Liver (tissue), 9 donors: ENCODE data around the gene SYNDIG1. TPM values are rescaled to one million over a fixed set of nuclear protein-coding genes. Genes with fewer than 3 reads are reported as not detected.
A peak's percentile ranks its signal among the peaks of the same experiment; 100 is the strongest.

Source experiments
- DNase-seq: peaks from one replicate; pipeline ENCODE4 v3.0.0-alpha.2; 2017; ENCODE audit warnings: low spot score
- H3K27ac ChIP-seq, 2 donors: one replicate each; pipeline ENCODE4 v1.7.0; 2013; ENCODE audit warnings: inconsistent platforms in 2 of 2, low read length in 2 of 2, control low read depth in 1 of 2, low read depth in 1 of 2, mild to moderate bottlenecking in 1 of 2
- H3K27me3 ChIP-seq, 4 donors: one replicate each; pipeline versions ENCODE4 v1.6.1 to v1.7.0; 2013; ENCODE audit warnings: low read length in 3 of 4, inconsistent platforms in 1 of 4, mild to moderate bottlenecking in 1 of 4, moderate library complexity in 1 of 4; ENCODE audit not compliant: control insufficient read depth in 4 of 4, insufficient read depth in 4 of 4
- H3K36me3 ChIP-seq, 4 donors: one replicate each; pipeline versions ENCODE4 v1.6.1 to v1.7.0; 2013; ENCODE audit warnings: low read length in 3 of 4, mild to moderate bottlenecking in 3 of 4, low read depth in 1 of 4, moderate library complexity in 1 of 4; ENCODE audit not compliant: control insufficient read depth in 4 of 4, insufficient read depth in 3 of 4
- H3K4me1 ChIP-seq, 4 donors: one replicate each; pipeline versions ENCODE4 v1.6.1 to v1.7.0; 2013; ENCODE audit warnings: low read length in 3 of 4, mild to moderate bottlenecking in 3 of 4, moderate library complexity in 1 of 4; ENCODE audit not compliant: control insufficient read depth in 4 of 4, insufficient read depth in 4 of 4
- H3K4me3 ChIP-seq, 3 donors: one replicate each; pipeline versions ENCODE4 v1.6.1 to v1.7.0; 2013; ENCODE audit warnings: low read length in 3 of 3, control low read depth in 1 of 3, low read depth in 1 of 3, mild to moderate bottlenecking in 1 of 3
- H3K9ac ChIP-seq, 2 donors: one replicate each; pipeline ENCODE4 v1.7.0; 2013; ENCODE audit warnings: low read length in 2 of 2, mild to moderate bottlenecking in 2 of 2, moderate library complexity in 2 of 2, control low read depth in 1 of 2, low read depth in 1 of 2
- H3K9me3 ChIP-seq, 4 donors: one replicate each; pipeline versions ENCODE4 v1.6.1 to v1.7.0; 2013; ENCODE audit warnings: low read length in 3 of 4; ENCODE audit not compliant: control insufficient read depth in 4 of 4
- ATF3 ChIP-seq: IDR thresholded peaks from 2 replicates; pipeline ENCODE4 v1.6.1; 2016; ENCODE audit warnings: antibody characterized with exemption
- CTCF ChIP-seq: fragments of 150-350 bp; IDR thresholded peaks from 2 replicates; pipeline ENCODE4 v1.5.1; 2017; ENCODE audit warnings: improper control_type of control experiment, low read depth, low read length; ENCODE audit not compliant: missing input control
- EGR1 ChIP-seq, 2 donors: IDR thresholded peaks; 2 replicates each; pipeline ENCODE4 v1.6.1; 2016 to 2018; ENCODE audit warnings: antibody characterized with exemption in 2 of 2, low read depth in 2 of 2
- FOXA1 ChIP-seq: IDR thresholded peaks from 2 replicates; pipeline ENCODE4 v1.6.1; 2016; ENCODE audit warnings: antibody characterized with exemption
- GABPA ChIP-seq, 2 donors: IDR thresholded peaks in 1 of 2; conservative IDR thresholded peaks in 1 of 2; 2 replicates each; pipeline ENCODE4 v1.6.1; 2016; ENCODE audit warnings: antibody characterized with exemption in 2 of 2, mild to moderate bottlenecking in 1 of 2, moderate library complexity in 1 of 2
- HNF4A ChIP-seq, 2 donors: conservative IDR thresholded peaks; 2 replicates each; pipeline ENCODE4 v1.6.1; 2016; ENCODE audit warnings: antibody characterized with exemption in 2 of 2, mild to moderate bottlenecking in 2 of 2
- HNF4G ChIP-seq: IDR thresholded peaks from 2 replicates; pipeline ENCODE4 v1.6.1; 2016; ENCODE audit warnings: antibody characterized with exemption
- JUND ChIP-seq, 2 donors: IDR thresholded peaks; 2 replicates each; pipeline ENCODE4 v1.6.1; 2016; ENCODE audit warnings: antibody characterized with exemption in 2 of 2
- MAX ChIP-seq: IDR thresholded peaks from 2 replicates; pipeline ENCODE4 v1.6.1; 2016; ENCODE audit warnings: antibody characterized with exemption
- NR2F2 ChIP-seq: IDR thresholded peaks from 2 replicates; pipeline ENCODE4 v1.6.1; 2016; ENCODE audit warnings: antibody characterized with exemption
- RAD21 ChIP-seq, 2 donors: IDR thresholded peaks; 2 replicates each; pipeline ENCODE4 v1.6.1; 2016; ENCODE audit warnings: antibody characterized with exemption in 2 of 2, mild to moderate bottlenecking in 2 of 2
- REST ChIP-seq: IDR thresholded peaks from 2 replicates; pipeline ENCODE4 v1.6.1; 2016; ENCODE audit warnings: antibody characterized with exemption, mild to moderate bottlenecking
- RXRA ChIP-seq, 2 donors: IDR thresholded peaks; 2 replicates each; pipeline ENCODE4 v1.6.1; 2017 to 2018; ENCODE audit warnings: antibody characterized with exemption in 2 of 2, mild to moderate bottlenecking in 1 of 2
- SP1 ChIP-seq: IDR thresholded peaks from 2 replicates; pipeline ENCODE4 v1.6.1; 2018; ENCODE audit warnings: antibody characterized with exemption, mild to moderate bottlenecking
- TAF1 ChIP-seq: conservative IDR thresholded peaks from 2 replicates; pipeline ENCODE4 v1.6.1; 2016; ENCODE audit warnings: antibody characterized with exemption, mild to moderate bottlenecking
- YY1 ChIP-seq: IDR thresholded peaks from 2 replicates; pipeline ENCODE4 v1.6.1; 2016; ENCODE audit warnings: antibody characterized with exemption, mild to moderate bottlenecking
- ZBTB33 ChIP-seq: IDR thresholded peaks from 2 replicates; pipeline ENCODE4 v1.6.1; 2016; ENCODE audit warnings: antibody characterized with exemption
- WGBS: extraction: QIAGEN DNeasy Blood & Tissue Kit; methylation state at CpG from one replicate; pipeline ENCODE4 v1.1.7; 2013; 5-methylcytosine and 5-hydroxymethylcytosine counted together
- polyA plus RNA-seq, 2 donors: library from polyadenylated mRNA; stranded (reverse) in 1 of 2; unstranded in 1 of 2; fragments of 200-250 nt in 1 of 2; fragments of >200 nt in 1 of 2; fragmentation: Nextera tagmentation in 1 of 2; extraction: Ambion mirVana in 1 of 2; gene quantifications; one replicate each; pipeline versions ENCODE4 v1.2.1 to v1.2.3, GENCODE V29; 2013 to 2015
- total RNA-seq, 2 donors: library from RNA; depleted of rRNA; stranded (reverse); fragments of >200 nt; gene quantifications; one replicate each; pipeline ENCODE4 v1.2.3, GENCODE V29; 2014
- donor health status: healthy.
- donor health status: healthy.
- donor health status: healthy.
- donor health status: healthy.
- donor health status: healthy.

The SYNDIG1 gene
- total and polyA plus RNA-seq, 4 donors = 0.05 to 0.08 TPM; not detected in 2

- WGBS = 81% methylated on average over 2 of the region's 2 CpGs
- H3K27ac ChIP-seq = no peak overlapping the region
- peak; percentile 19 for DNase-seq
Observed at GRCh38 chr20:24695529-24696225, 226.2 kb downstream of the SYNDIG1 start.

GRCh38 chr20:24696396-24696795 is 227.0 kb downstream of the SYNDIG1 start:
- H3K27me3 ChIP-seq = no peaks in the 10 kb centered on the region
- TF ChIP-seq ATF3 (no peak), NR2F2 (no peak), HNF4G (no peak), HNF4A (conservative IDR thresholded peaks at IDR 0.05) (no peak), GABPA (IDR thresholded peaks at IDR 0.05 in 1 of 2, conservative IDR thresholded peaks at IDR 0.05 in 1 of 2) (no peak), YY1 (no peak), CTCF (no peak)

More at GRCh38 chr20:24695529-24696225, 226.2 kb downstream of the SYNDIG1 start:
- H3K9ac ChIP-seq = no peak overlapping the region
- H3K4me3 ChIP-seq = no peak overlapping the region
- no peaks in the 10 kb centered on the region for H3K4me1 ChIP-seq
- no peak for TF ChIP-seq SP1
- TF ChIP-seq YY1 = no peak
- no peak for TF ChIP-seq ZBTB33
- TF ChIP-seq TAF1 = no peak
- TF ChIP-seq GABPA (IDR thresholded peaks at IDR 0.05 in 1 of 2, conservative IDR thresholded peaks at IDR 0.05 in 1 of 2) = no peak
- no peak for TF ChIP-seq FOXA1
- TF ChIP-seq RAD21 (IDR thresholded peaks at IDR 0.05) = no peak
- TF ChIP-seq RXRA (IDR thresholded peaks at IDR 0.05) = no peak
- no peak for TF ChIP-seq HNF4G
- no peak for TF ChIP-seq HNF4A (conservative IDR thresholded peaks at IDR 0.05)
- no peaks in the 10 kb centered on the region for H3K9me3 ChIP-seq
- H3K27me3 ChIP-seq = no peaks in the 10 kb centered on the region
- no peaks in the 10 kb centered on the region for H3K36me3 ChIP-seq

GRCh38 chr20:24697411-24697810 is 228.0 kb downstream of the SYNDIG1 start:
- H3K9ac ChIP-seq = no peak overlapping the region
- no peak overlapping the region for H3K27ac ChIP-seq
- 83% methylated on average over 6 of the region's 6 CpGs for WGBS
- H3K36me3 ChIP-seq = no peaks in the 10 kb centered on the region
- H3K9me3 ChIP-seq = no peaks in the 10 kb centered on the region
- H3K27me3 ChIP-seq = no peaks in the 10 kb centered on the region
- peak; percentile 25 for DNase-seq
- H3K4me1 ChIP-seq = no peaks in the 10 kb centered on the region
- no peak overlapping the region for H3K4me3 ChIP-seq
- TF ChIP-seq FOXA1 (no peak), RAD21 (IDR thresholded peaks at IDR 0.05) (no peak), SP1 (no peak), EGR1 (IDR thresholded peaks at IDR 0.05; ENCODE audit: low read depth in 2 of 2) (no peak), NR2F2 (no peak), ATF3 (no peak), GABPA (IDR thresholded peaks at IDR 0.05 in 1 of 2, conservative IDR thresholded peaks at IDR 0.05 in 1 of 2) (no peak), JUND (IDR thresholded peaks at IDR 0.05) (no peak), YY1 (no peak), REST (no peak), MAX (no peak), HNF4G (no peak)

More at GRCh38 chr20:24696396-24696795, 227.0 kb downstream of the SYNDIG1 start:
- DNase-seq = no peak
- H3K27ac ChIP-seq = no peak overlapping the region
- no peaks in the 10 kb centered on the region for H3K9me3 ChIP-seq
- H3K36me3 ChIP-seq = no peaks in the 10 kb centered on the region
- no peaks in the 10 kb centered on the region for H3K4me1 ChIP-seq
- no peak overlapping the region for H3K4me3 ChIP-seq
- 95% methylated on average over 8 of the region's 8 CpGs for WGBS
- H3K9ac ChIP-seq = no peak overlapping the region
